Stimulated activated CD4-positive, alpha-beta T cell treated with anti-CD3 and anti-CD28 coated beads, Interleukin-12 subunit alpha, Interleukin-12 subunit beta, amount 100 ng/mL, for 24 hours (primary cell): ENCODE measurements around the gene INO80D.
"Not testable (repeated sequence)": the region's sequence is repeated elsewhere in the genome, so short reads cannot be mapped to it uniquely, and the experiment has no call there.

Experiments used
- DNase-seq, 2 experiments: peaks; one replicate each; pipeline ENCODE4 v3.0.0-alpha.2; 2020; ENCODE audit warnings: low read depth in 2 of 2

Gene INO80D

DNA sequence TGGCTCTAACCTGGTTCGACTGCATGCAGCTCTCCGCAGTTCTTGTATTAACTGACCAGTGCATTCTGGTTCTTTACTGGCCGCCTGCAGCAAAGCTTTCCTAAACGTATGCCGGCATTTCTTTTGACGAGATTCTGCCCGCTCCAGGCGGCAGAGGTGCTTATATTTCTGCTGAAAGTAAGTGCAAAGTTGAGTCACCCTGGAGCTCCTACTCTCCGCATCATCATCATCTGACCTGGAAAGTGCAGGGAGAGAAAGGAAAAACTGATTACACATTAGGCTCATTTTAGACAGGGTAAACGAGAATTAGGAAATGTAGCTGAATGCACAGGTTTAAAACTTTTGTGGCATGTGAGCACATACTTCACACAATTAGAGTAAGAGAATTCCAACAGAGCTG is 57.9 kb downstream of the INO80D start:
- no peak for DNase-seq

DNA sequence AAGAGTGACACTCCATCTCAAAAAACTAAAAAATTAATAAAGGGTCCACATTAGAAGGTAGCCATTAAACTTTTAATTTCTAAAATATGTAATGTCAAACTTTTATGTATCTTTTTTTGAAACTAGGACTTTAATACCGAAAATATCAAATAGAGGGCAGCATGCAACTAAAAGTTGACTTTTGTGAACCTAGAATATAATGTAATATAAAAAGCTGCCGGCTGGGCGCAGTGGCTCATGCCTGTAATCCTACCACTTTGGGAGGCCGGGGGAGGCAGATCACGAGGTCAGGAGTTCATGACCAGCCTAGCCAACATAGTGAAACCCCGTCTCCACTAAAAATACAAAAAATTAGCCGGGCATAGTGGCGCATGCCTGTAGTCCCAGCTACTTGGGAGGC is 62.8 kb downstream of the INO80D start:
- DNase-seq = no peak

DNA sequence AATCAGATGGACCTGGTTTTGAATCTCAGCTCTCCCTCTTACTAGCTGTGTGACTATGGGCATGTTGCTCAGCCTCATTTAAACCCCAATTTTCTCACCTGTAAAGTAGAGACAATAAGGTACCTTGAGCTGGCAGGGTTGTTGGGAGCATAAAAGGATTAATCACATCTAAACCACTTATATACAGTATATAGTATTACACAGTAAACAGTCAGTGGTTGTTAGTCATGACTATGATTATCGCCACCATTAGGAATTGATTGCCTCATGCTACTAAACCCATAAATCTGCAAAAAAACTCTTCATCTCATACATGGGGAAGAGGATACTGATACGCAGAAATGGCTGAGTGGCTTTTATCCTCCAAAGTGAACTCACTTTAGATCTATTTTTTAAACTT is 65.8 kb downstream of the INO80D start:
- no peak for DNase-seq

DNA sequence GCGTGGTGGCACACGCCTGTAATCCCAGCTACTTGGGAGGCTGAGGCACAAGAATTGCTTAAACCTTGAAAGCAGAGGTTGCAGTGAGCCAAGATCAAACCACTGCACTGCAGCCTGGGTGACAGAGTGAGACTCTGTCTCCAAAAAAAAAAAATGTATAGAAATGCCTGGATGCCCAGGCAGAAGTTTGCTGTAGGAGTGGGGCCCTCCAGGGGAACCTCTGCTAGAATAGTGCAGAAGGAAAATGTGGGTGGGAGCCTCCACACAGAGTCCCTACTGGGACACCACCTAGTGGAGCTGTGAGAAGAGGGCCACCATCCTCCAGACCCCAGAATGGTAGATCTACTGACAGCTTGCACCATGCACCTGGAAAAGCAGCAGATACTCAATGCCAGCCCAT is 70.2 kb downstream of the INO80D start:
- not testable (repeated sequence) for DNase-seq

DNA sequence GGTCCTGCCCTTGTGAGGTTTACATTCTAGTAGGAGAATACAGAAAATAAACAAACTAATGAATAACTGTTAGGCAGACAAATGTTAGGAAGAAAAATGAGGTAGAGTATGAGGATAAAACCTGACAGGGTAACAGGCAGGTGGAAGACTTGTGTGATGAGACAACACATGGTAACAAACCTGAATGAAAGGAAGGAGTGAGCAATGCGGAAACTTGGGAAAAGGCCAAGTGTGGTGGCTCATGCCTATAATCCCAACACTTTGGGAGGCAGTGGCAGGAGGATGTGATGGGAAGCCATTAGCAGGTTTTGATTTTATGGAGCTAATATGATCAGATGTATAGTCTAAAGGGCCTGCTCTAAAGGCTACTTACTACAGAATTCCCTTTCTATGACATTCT is 74.2 kb downstream of the INO80D start:
- DNase-seq = no peak

DNA sequence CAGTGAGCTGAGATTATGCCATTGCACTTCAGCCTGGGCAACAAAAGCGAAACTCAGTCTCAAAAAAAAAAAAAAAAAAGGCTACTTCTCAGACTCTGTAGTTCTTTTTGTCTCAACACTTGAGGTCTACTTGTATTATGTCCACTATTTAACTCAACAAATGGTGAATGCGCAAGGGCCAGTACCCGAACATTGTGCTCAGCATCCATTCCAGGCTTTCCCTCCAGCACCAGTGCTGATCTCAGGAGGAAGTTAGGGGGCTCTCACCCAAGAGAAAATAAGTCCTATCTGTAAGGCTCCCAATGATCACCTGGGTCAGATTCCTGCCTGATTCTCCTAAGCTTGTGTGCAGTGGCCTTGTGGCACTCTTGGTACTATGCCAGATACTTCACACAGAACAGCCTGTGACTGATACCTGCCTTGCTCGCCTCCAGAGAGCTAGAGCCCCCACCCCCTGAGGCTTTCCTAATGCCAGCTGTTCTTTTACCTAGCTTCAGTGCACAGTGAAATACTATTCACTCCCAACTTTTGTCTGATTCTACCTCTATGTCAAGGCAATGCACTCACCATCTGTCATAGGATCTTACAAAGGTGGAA is 74.9 kb downstream of the INO80D start:
- DNase-seq = no peak

DNA sequence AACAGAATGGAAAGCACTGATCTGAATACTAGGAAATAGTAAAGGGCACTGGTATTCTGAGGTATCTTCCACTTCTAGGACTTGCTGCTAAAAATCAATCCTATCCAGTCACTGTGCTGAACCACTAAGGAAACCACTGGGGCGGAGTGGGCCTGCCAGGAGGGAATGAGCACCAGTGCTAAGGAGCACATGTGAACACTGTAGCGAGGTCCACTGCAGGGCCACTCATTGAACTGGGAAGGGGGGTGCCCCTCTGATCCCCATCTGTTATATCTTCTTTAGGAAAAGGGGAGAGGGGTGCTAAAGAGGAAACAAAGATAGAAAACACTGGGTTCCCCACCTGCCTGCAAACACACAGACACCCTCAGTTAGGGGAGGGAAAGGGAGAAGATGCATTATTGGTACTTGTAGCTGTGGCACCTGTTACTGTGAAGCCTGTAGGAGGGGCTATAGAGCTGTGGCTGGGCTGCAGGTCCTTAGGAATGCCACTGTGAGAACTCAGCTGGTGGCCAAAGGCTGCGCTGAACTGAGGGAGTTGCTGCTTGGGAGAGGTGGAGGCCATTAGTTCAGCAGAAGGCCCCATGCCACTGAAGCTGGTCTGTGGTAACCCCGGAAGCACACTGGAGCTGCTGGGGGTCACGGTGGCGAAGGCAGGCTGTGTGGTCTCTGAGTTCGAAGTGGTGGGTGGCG is 81.8 kb downstream of the INO80D start:
- no peak for DNase-seq

DNA sequence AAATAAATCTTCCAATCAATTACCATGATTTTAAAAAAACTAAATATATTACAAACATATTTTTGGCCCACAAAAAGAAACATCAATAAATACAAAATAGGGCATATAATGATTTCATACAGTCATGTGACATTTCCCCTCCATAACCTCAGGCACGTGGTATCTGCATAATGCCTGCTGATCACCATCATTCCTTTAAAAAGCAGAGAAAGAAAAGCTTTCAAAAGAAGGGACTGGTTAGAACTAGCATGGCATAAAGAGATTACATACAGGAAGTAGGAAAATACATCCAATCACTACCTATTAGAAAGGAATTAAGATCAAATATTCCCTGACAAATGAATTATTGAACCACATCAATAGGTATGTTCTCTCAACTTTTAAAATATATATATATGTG is 83.5 kb downstream of the INO80D start:
- no peak for DNase-seq

DNA sequence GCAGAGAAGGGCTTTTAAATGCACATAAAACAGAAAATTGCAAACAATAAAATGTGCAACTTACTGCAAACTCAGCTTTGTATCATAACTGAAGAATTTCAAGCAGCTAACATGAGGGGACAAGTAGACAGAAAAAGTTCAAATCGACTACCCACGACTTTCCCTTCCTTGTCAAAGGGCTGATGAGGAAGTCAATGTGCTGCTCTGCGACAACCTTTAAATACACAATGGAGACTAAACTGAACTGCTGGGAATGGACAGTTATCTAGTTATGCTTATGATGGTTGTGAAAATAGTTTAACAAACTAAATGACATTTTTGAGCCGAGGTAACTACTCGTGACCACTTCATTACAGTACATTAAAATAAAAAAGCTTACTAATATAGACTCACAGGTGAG is 84.1 kb downstream of the INO80D start:
- no peak for DNase-seq

DNA sequence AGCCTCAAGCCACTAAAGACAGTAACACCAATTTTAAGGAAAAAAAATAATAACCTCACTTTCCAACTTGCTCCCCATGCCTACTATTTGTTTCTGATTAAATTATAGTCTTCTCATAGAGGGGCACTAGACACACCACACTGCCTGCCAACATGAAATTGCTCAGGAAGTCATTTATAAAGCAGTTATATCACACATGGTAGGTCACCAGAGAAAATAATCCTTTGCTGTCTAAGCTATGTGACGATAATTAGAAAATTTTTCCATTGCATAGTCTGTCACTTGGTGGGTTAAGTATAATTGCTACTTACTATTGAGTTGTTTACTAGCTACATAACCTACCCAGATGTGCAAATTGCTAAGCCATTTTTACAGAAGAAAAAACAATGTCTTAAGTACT is 85.2 kb downstream of the INO80D start:
- DNase-seq = no peak

DNA sequence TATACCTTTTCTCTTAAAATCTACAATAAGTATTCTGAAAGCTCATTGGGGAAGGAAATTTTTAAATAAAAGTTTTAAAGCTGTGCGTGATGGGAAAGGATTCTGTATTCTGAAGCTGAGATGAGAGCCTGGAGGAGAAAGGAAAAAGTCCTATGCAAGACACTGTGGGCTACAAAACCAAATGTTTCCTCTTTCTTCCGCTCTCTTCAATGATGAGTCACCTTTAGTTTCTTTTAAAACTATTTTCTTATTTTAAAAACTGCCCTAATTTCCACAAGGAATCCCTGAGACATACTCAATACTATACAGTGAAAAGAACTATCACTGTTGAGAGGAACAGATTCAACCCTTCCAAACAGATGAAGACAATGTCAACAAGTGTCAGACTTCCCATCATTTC is 87.4 kb downstream of the INO80D start:
- no peak for DNase-seq

DNA sequence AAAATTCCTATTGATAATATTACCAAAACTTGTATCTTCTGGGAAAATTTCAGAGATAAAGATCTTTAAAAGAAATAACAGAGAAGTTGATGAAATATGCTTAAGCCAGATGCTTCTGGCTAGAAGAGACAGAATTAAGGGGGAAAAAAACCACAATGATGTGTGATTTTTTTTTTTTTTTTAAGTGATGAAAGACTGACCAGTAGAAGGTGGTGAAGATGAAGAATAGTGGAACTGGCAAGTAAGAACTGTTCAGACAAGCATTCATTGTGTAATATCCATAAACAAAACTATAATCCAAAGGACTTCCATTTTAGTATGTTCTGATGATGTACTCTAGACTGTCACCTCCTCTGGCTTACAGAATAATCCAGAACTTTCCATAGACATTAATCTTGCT is 89.8 kb downstream of the INO80D start:
- no peak for DNase-seq

DNA sequence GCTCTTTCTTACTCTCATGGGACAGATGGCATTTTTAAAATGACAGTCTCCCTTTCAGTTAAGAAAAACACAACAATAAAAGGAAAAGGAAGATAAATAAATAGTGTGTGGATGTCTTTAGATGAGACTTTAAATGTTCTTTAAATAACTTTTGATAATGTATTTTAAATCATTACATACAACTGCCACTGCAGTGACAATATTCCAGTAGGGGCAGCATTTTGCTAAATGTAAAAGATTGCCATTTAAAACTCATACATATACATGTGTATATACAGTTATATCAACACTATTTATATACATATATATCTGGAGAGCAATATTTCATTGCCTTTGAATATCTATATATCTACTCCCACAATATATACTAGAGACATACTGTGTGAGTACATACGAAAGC is 90.7 kb downstream of the INO80D start:
- no peak for DNase-seq

DNA sequence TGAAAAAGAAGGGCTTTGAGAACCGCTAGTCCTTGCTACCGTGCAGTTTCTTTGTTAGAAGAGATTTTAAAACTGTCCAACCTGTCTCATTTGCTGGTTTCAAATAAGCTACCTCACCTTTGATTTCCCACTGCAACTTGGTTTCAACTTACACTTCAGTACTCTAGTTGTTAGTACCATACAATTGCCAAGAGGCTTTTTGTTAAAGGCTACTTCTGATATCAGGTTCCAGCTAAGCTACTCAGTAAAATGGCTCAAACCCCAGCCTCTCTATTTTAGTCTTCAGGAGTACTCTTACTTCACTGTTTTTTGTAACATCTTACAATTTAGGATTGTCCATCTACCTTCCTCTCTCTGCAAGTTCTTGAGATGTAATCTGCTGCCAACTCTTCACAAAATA is 91.6 kb downstream of the INO80D start:
- no peak for DNase-seq

DNA sequence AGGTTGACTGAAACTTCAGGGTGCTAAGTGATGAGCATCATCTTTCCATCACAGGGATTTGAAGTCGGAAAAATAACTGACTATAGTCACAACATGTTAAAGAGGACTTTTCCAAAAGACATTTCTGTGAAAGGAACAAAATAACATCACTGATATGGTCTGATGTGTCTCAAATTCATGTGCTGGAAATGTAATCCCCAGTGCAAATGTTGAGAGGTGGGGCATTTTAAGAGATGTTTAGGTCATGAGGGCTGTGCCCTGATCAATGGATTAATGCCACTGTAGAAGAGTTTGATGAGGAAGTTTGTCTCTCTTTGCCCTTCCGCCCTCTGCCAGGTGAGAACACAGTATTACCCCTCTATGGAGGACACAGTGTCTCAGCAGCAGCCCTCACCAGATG is 95.9 kb downstream of the INO80D start:
- no peak for DNase-seq

DNA sequence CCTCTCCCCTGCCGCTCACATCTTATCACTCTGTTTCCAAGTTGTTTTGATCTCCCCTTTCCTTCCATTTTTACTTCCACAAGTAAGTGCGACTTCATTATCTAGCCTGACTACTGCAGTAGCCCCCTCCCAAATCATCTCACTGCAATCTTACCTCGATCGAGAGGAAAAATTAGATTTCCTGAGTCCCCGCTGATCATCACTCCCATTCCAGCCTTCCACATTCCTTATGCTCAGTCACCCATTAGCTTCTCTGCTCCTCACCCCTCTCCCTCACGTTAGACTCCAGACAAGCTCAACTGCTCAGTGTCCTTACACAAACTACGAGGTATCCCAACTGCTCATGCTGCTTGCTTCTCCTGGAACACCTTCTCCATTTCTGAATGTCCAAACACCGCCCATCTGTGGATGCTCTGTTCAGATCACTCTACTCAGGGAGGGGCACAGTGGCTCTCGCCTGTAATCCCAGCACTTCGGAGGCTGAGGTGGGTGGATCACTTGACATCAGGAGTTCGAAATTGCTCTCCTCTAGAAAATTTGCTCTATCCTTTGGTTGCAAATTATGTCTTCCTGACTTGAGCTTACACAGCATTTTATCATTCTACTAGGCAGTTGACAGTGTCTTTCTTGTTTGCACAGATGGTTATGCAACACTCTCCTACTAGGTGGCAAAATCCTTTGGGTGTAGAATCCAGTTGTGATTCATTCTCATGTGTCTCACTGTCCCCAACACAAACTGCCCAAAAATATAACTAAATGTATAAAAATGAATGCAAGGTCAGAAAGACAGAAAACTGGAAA is 96.5 kb downstream of the INO80D start:
- DNase-seq = no peak

DNA sequence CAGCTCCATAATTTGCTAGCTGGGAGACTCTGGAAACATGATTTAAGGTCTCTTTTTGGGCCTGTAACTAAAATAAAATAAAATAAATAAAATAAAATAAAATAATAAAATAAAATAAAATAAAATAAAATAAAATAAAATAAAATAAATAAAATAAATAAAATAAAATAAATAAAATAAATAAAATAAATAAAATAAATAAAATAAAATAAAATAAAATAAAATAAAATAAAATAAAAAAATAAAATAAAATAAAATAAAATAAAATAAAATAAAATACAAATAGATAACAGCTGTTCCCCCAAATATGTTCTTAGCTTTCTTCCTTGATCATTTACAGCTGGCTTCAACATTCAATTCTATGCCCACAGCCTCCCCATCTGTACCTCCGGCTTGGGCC is 97.3 kb downstream of the INO80D start:
- DNase-seq = not testable (repeated sequence)

DNA sequence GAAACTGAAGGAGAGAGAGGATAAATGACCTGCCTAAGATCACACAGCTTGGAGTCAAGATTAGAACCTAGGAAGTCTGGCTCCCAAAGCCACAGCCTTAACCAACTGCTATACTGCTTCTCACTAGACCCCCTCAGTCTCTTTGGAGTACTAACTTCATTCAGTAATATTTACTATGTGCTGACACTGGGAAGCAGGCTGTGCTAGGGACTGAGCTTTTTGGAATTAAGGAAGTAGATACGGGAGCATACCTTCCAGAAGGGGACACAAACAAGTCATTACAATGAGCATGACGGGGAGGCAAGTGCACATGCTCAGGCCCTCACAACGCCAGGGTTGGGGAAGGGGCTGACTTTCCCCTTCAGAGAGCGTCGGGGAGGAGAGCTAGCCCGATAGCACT is 97.7 kb downstream of the INO80D start:
- no peak for DNase-seq

DNA sequence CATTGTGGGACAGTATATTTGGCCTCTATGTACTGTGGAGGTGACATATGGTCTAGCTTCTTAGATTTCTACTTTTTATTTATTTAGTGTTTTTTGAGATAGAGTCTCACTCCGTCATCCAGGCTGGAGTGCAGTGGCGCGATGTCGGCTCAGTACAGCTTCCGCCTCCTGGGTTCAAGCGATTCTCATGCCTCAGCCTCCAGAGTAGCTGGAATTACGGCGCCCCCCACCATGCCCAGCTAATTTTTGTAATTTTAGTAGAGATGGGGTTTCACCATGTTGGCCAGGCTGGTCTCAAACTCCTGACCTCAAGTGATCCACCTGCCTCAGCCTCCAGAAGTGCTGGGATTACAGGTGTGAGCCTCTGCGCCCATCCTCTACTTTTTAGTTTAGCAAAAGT is 99.6 kb downstream of the INO80D start:
- DNase-seq = not testable (repeated sequence)

DNA sequence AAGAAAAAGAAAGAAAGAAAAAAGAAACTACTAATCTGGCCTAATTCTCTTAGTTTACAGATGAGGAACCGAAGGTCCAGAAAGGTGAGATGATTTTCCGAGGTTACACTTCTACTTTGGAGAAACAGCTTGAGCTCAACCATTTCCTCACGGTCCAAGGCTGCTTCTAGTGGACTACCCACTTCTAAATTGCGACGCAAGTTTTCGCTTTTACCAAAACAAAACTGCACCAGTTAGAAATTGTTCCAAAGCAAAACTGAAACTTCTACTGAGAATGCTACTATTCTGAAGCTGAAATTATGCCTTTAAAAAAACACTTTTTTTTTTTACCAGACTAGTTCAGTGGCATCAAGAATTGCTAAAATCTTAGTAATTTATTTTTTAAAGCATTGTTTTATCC is 101.6 kb downstream of the INO80D start:
- DNase-seq = no peak

DNA sequence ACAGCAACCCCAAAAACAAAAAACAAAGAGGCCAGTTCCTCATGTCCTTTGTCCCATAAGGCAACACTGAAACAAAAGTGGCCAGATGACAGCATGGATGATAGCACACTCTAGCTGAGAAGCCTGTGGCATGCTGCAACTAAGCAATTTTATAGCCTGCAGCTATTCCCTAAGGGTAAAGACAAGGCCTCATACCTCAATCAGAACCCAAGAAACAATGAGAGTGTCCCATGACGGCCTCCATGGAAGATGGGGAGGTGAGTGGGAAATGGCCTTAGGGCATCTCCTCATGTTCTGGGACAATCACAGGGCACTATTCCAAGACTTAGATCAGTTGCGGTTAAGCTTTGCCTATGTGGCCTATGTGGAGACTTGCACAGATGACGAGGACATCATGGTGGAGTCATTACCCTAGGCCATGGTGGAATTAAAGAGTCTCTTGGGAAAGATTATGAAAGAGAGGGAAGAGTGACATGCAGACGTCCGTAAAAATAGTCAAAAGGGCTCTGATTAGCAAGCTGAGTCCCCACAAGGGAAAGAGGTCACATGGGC is 103.1 kb downstream of the INO80D start:
- no peak for DNase-seq

DNA sequence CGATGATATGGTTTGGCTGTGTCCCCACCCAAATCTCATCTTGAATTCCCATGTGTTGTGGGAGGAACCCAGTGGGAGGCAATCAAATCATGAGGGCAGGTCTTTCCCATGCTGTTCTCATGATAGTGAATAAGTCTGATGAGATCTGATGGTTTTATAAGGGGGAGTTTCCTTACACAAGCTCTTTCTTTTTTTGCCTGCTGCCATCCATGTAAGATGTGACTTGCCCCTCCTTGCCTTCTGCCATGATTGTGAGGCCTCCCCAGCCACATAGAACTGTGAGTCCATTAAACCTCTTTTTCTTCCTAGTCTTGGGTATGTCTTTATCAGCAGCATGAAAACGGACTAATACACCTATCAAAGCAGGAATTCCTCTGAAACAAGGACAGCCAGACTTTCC is 107.2 kb downstream of the INO80D start:
- not testable (repeated sequence) for DNase-seq

DNA sequence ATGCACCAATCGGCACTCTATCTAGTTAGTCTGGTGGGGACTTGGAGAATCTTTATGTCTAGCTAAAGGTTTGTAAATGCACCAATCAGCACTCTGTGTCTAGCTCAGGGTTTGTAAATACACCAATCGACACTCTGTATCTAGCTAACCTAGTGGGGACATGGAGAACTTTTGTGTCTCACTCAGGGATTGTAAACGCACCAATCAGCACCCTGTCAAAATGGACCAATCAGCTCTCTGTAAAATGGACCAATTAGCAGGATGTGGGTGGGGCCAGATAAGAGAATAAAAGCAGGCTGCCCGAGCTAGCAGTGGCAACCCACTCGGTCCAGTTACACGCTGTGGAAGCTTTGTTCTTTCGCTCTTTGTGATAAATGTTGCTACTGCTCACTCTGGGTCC is 108.3 kb downstream of the INO80D start:
- not testable (repeated sequence) for DNase-seq
